H1 (cell line): Measurements from ENCODE around the gene KRT80. TPM values are rescaled to one million over a fixed set of nuclear protein-coding genes. Genes with fewer than 3 reads are reported as not detected.

Experiments
- CTCF ChIA-PET: fragments of 300-600 bp; sonication (Branson Sonifier 250); formaldehyde crosslinking; loops from one replicate; lab custom pipeline; 2021; ENCODE audit not compliant: partially characterized antibody; lab: Charles Lee
- POLR2A ChIA-PET: fragments of 300-600 bp; sonication (Branson Sonifier 250); formaldehyde crosslinking; loops from one replicate; lab custom pipeline; 2021; ENCODE audit warnings: inconsistent platforms; ENCODE audit not compliant: partially characterized antibody; lab: Charles Lee
- DNase-seq, 2 experiments: peaks; one replicate each; pipeline versions ENCODE4 v3.0.0 to v3.0.0-alpha.2; 2010 to 2022; ENCODE audit warnings: low spot score in 2 of 2, low read depth in 1 of 2, mixed read lengths in 1 of 2
- FAIRE-seq: peaks from 2 replicates; lab custom pipeline; 2011; peaks lifted over from hg19 to GRCh38; lab: Jason Lieb, UNC
- H2AFZ ChIP-seq: 2 replicates; pipeline ENCODE4 v1.8.1; 2012; ENCODE audit warnings: low read length, inconsistent platforms
- H2AK5ac ChIP-seq: 2 replicates; pipeline ENCODE4 v1.6.1; 2013; ENCODE audit warnings: low read depth, low read length
- H2BK120ac ChIP-seq: replicated peaks from 2 replicates; pipeline ENCODE3; 2013; ENCODE audit warnings: low read depth, low read length, inconsistent platforms
- H2BK12ac ChIP-seq: 2 replicates; pipeline ENCODE4 v1.6.1; 2013; ENCODE audit warnings: low read depth, low read length
- H2BK15ac ChIP-seq: 2 replicates; pipeline ENCODE4 v1.6.1; 2013; ENCODE audit warnings: low read length
- H2BK20ac ChIP-seq: 2 replicates; pipeline ENCODE4 v1.6.1; 2013; ENCODE audit warnings: low read length
- H2BK5ac ChIP-seq: 2 replicates; pipeline ENCODE4 v1.6.1; 2013; ENCODE audit warnings: low read depth, low read length
- H3K14ac ChIP-seq: 2 replicates; pipeline ENCODE4 v1.6.1; 2013; ENCODE audit warnings: inconsistent platforms; ENCODE audit not compliant: insufficient read length
- H3K18ac ChIP-seq: 2 replicates; pipeline ENCODE4 v1.6.1; 2013; ENCODE audit warnings: low read length; ENCODE audit errors: extremely low read depth
- H3K23ac ChIP-seq: 2 replicates; pipeline ENCODE4 v1.6.1; 2013; ENCODE audit warnings: inconsistent platforms; ENCODE audit not compliant: insufficient read length
- H3K23me2 ChIP-seq: 2 replicates; pipeline ENCODE4 v1.6.1; 2013; ENCODE audit warnings: low read depth, low read length
- H3K27ac ChIP-seq: 2 replicates; pipeline ENCODE4 v1.6.1; 2011; ENCODE audit warnings: low read depth, low read length, inconsistent platforms
- H3K27me3 ChIP-seq, 4 experiments: replicated peaks in 1 of 4; 1 replicate in 1 of 4; 2 replicates in 3 of 4; pipeline versions ENCODE4 v1.6.1 to v1.8.1; 2011 to 2013; ENCODE audit warnings: low read length in 3 of 4, mild to moderate bottlenecking in 3 of 4, inconsistent platforms in 2 of 4, mixed read lengths in 2 of 4, moderate library complexity in 1 of 4; ENCODE audit not compliant: control insufficient read depth in 3 of 4, insufficient read depth in 3 of 4; ENCODE audit errors: extremely low read depth in 1 of 4
- H3K36me3 ChIP-seq, 4 experiments: 2 replicates each; pipeline versions ENCODE4 v1.6.1 to v1.8.1; 2011 to 2013; ENCODE audit warnings: mild to moderate bottlenecking in 4 of 4, low read length in 3 of 4, moderate library complexity in 2 of 4, control low read depth in 1 of 4, inconsistent platforms in 1 of 4; ENCODE audit not compliant: insufficient read depth in 4 of 4, control insufficient read depth in 2 of 4
- H3K4ac ChIP-seq: replicated peaks from 2 replicates; pipeline ENCODE3; 2013; ENCODE audit warnings: low read length, low read depth, mixed read lengths, inconsistent platforms; ENCODE audit not compliant: insufficient read length
- H3K4me1 ChIP-seq, 4 experiments: replicated peaks in 1 of 4; 1 replicate in 1 of 4; 2 replicates in 3 of 4; pipeline versions ENCODE4 v1.6.1 to v1.8.1; 2011 to 2013; ENCODE audit warnings: low read length in 3 of 4, inconsistent platforms in 2 of 4, mixed read lengths in 1 of 4; ENCODE audit not compliant: insufficient read depth in 4 of 4, control insufficient read depth in 3 of 4
- H3K4me2 ChIP-seq, 2 experiments: 2 replicates each; pipeline versions ENCODE4 v1.6.1 to v1.8.1; 2011 to 2013; ENCODE audit warnings: low read depth in 2 of 2, low read length in 2 of 2, control low read depth in 1 of 2, inconsistent platforms in 1 of 2, mild to moderate bottlenecking in 1 of 2; ENCODE audit not compliant: insufficient read depth in 1 of 2
- H3K4me3 ChIP-seq, 4 experiments: fragments of 200-600, 300-600 bp in 1 of 4; sonication (generic), shearing (Covaris generic), sonication (Bioruptor Twin) in 1 of 4; 2 replicates each; pipeline versions ENCODE4 v1.5.1 to v1.8.1; 2011 to 2016; ENCODE audit warnings: low read length in 4 of 4, low read depth in 3 of 4, control low read depth in 2 of 4, inconsistent platforms in 2 of 4, mild to moderate bottlenecking in 2 of 4, mixed read lengths in 1 of 4, moderate library complexity in 1 of 4; ENCODE audit not compliant: insufficient read depth in 2 of 4; ENCODE audit errors: extremely low read depth in 1 of 4
- H3K56ac ChIP-seq: replicated peaks from 2 replicates; pipeline ENCODE3; 2013; ENCODE audit warnings: low read depth, mild to moderate bottlenecking, mixed read lengths, low read length, inconsistent platforms; ENCODE audit not compliant: insufficient read length
- H3K79me1 ChIP-seq: 2 replicates; pipeline ENCODE4 v1.6.1; 2013; ENCODE audit warnings: low read depth, low read length, control low read depth
- H3K79me2 ChIP-seq, 2 experiments: 2 replicates each; pipeline versions ENCODE4 v1.6.1 to v1.8.1; 2012 to 2013; ENCODE audit warnings: low read length in 2 of 2, mild to moderate bottlenecking in 2 of 2, inconsistent platforms in 1 of 2; ENCODE audit not compliant: insufficient read depth in 2 of 2, control insufficient read depth in 1 of 2
- H3K9ac ChIP-seq, 4 experiments: replicated peaks in 1 of 4; 1 replicate in 1 of 4; 2 replicates in 3 of 4; pipeline versions ENCODE4 v1.6.1 to v1.8.1; 2011 to 2013; ENCODE audit warnings: low read depth in 3 of 4, low read length in 3 of 4, control low read depth in 2 of 4, mild to moderate bottlenecking in 2 of 4, moderate library complexity in 2 of 4, inconsistent platforms in 1 of 4; ENCODE audit errors: extremely low read depth in 1 of 4
- H3K9me3 ChIP-seq, 2 experiments: 2 replicates each; pipeline versions ENCODE4 v1.6.1 to v1.8.1; 2012 to 2013; ENCODE audit warnings: mild to moderate bottlenecking in 2 of 2, moderate library complexity in 2 of 2, control low read depth in 1 of 2, inconsistent platforms in 1 of 2, low read depth in 1 of 2, low read length in 1 of 2, mixed read lengths in 1 of 2; ENCODE audit not compliant: insufficient read depth in 2 of 2
- H4K20me1 ChIP-seq, 2 experiments: replicated peaks in 1 of 2; 2 replicates each; pipeline versions ENCODE3 to v1.8.1; 2011 to 2013; ENCODE audit warnings: inconsistent platforms in 2 of 2, low read length in 2 of 2, mild to moderate bottlenecking in 1 of 2; ENCODE audit not compliant: insufficient read depth in 2 of 2, control insufficient read depth in 1 of 2
- H4K5ac ChIP-seq: 2 replicates; pipeline ENCODE4 v1.6.1; 2013; ENCODE audit warnings: low read length, low read depth, mixed read lengths, inconsistent platforms; ENCODE audit not compliant: insufficient read length
- H4K8ac ChIP-seq: 2 replicates; pipeline ENCODE4 v1.8.0; 2013; ENCODE audit warnings: mild to moderate bottlenecking, moderate library complexity, low read length, inconsistent platforms; ENCODE audit not compliant: insufficient read depth; ENCODE audit errors: extremely low read depth
- H4K91ac ChIP-seq: replicated peaks from 2 replicates; pipeline ENCODE3; 2013; ENCODE audit warnings: low read length, mixed read lengths, inconsistent platforms; ENCODE audit not compliant: insufficient read length
- EP300 ChIP-seq, 2 experiments: IDR thresholded peaks; 1 replicate in 1 of 2; 2 replicates in 1 of 2; pipeline ENCODE4 v1.6.1; 2011 to 2012; ENCODE audit warnings: low read depth in 2 of 2, low read length in 2 of 2, mild to moderate bottlenecking in 2 of 2, borderline replicate concordance in 1 of 2, inconsistent platforms in 1 of 2, moderate library complexity in 1 of 2
- MAFK ChIP-seq: IDR thresholded peaks from 2 replicates; pipeline ENCODE4 v1.6.1; 2012; ENCODE audit warnings: low read depth, mild to moderate bottlenecking, improper control_type of control experiment, low read length
- WGBS, 2 experiments: shearing (Covaris generic) in 1 of 2; methylation state at CpG; one replicate each; pipeline versions ENCODE4 v1.1.6 to v1.1.7; 2013 to 2015; ENCODE audit warnings: low lambda C conversion rate in 2 of 2, mixed read lengths in 2 of 2, inconsistent platforms in 1 of 2, low coverage in 1 of 2, missing lambda C conversion rate in 1 of 2; ENCODE audit not compliant: insufficient replicate concordance in 2 of 2, insufficient coverage in 1 of 2, insufficient read length in 1 of 2; ENCODE audit errors: extremely low coverage in 1 of 2, missing lambda C conversion rate in 1 of 2; 5-methylcytosine and 5-hydroxymethylcytosine counted together
- polyA plus RNA-seq, 7 experiments: library from polyadenylated mRNA; depleted of rRNA in 3 of 7; stranded (reverse) in 5 of 7; unstranded in 2 of 7; fragments of >200 nt in 5 of 7; fragments of 200-250 nt in 2 of 7; gene quantifications; 1 replicate in 5 of 7; 2 replicates in 1 of 7; 4 replicates in 1 of 7; pipeline versions ENCODE4 v1.2.1 to v1.2.3, GENCODE V29; 2011 to 2013; ENCODE audit warnings: missing spikeins in 2 of 7, mixed read lengths in 2 of 7
- total RNA-seq: library from RNA; stranded (reverse); fragmentation: NEBNext Ultra II Directional; extraction: Animal tissue kit (Norgen Biotek cat#: 25700); gene quantifications from 2 replicates; pipeline ENCODE4 v1.2.1, GENCODE V29; 2021

The KRT80 gene
- total and polyA plus RNA-seq, 2 of the 8 experiments (the other 6 are each of a cell fraction or from before 2014, with no cell fraction given), result 0.05 TPM; not detected in 1

GRCh38 chr12:52210925-52211650 lies 19.3 kb upstream of the KRT80 start:
- Histone ChIP-seq H2BK120ac (no peak overlapping the region), H3K56ac (no peak overlapping the region), H4K5ac (no peak overlapping the region), H3K4ac (no peak overlapping the region), H3K4me2 (no peak overlapping the region), H3K27ac (no peak overlapping the region), H3K9me3 (no peaks in the 10 kb centered on the region), H3K36me3 (no peaks in the 10 kb centered on the region), H2BK5ac (no peak overlapping the region), H3K9ac (no peak overlapping the region), H3K79me2 (no peaks in the 10 kb centered on the region), H4K91ac (no peak overlapping the region), H2BK12ac (no peak overlapping the region), H3K18ac (no peak overlapping the region), H3K4me3 (no peak overlapping the region), H3K23me2 (no peaks in the 10 kb centered on the region), H3K23ac (no peak overlapping the region), H2BK20ac (no peak overlapping the region), H4K8ac (no peak overlapping the region), H3K4me1 (peaks cover 0 to 2% (median under 1%) of the 10 kb centered on the region in 4 experiments; a peak in 3 of 7 replicates), H3K14ac (no peak overlapping the region), H2AFZ (no peak overlapping the region), H3K27me3 (no peaks in the 10 kb centered on the region), H2AK5ac (no peak overlapping the region), H3K79me1 (no peaks in the 10 kb centered on the region), H4K20me1 (peaks cover 0 to 3% of the 10 kb centered on the region in 2 experiments), H2BK15ac (no peak overlapping the region; the same call in 1 of the 2 replicates)
- DNase-seq, result no peak
- POLR2A ChIA-PET, result no interaction called here
- no peak for FAIRE-seq
- TF ChIP-seq EP300 (IDR thresholded peaks at IDR 0.05; ENCODE audit: borderline replicate concordance in 1 of 2, low read depth in 2 of 2, low read length in 2 of 2), result no peak
- TF ChIP-seq MAFK, result no peak
- 86% methylated on average over 10 of the region's 10 CpGs; no CpG with 5 or more reads in 1 of the 2 experiments for whole genome bisulfite sequencing, 2 experiments
- CTCF ChIA-PET, result interaction anchor here (0.7 to 13.2 kb wide), 18 partner anchors 10 to 364 kb away, joined by 3 to 146 read pairs (median 4); partner anchors contain the start of gene KRT86
